Measurements from ENCODE around the gene LASP1NB.

The LASP1NB gene

DNA sequence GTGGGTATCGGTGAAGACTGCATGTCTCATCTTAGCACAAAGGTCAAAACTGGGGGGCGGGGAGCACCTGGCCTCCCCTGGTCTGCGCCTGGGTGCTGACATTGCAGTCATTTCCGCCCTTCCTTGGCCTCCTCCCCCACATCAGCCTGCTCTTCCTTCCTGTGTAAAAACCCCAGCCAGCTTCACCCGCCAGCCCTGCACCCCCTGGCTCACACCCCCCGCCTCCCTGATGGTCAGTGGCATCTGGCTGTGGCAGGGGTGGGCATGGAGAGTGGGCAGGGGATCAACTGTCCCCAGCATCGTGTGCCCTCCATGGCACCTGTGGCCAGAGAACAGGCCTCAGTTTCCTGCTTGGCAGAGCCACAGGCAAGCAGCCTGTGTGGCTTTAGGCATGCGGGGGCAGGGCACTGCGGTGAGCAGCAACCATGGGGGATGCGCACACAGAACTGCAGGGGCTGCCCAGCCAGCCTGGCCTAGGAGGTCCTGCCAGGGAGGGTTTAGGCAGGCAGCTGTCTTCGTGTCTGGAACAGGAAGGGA, 26.5 kb upstream of the LASP1NB start:
- no peak for DNase-seq (ENCODE audit: low read depth)
- H3K36me3 ChIP-seq (ENCODE audit: control insufficient read depth, insufficient read depth, low read length) = no peaks in the 10 kb centered on the region

GRCh38 chr17:38899421-38899820, 26.0 kb upstream of the LASP1NB start:
- DNase-seq (ENCODE audit: low read depth) = no peak
- no peak overlapping the region for H3K4me3 ChIP-seq (ENCODE audit: low read depth, low read length)
- H3K36me3 ChIP-seq (ENCODE audit: control insufficient read depth, insufficient read depth, low read length) = no peaks in the 10 kb centered on the region
- no peaks in the 10 kb centered on the region for H3K27me3 ChIP-seq (ENCODE audit: control insufficient read depth, insufficient read depth, low read length)
- TF ChIP-seq CTCF (IDR thresholded peaks at IDR 0.05; ENCODE audit: insufficient read depth, low read length, poor library complexity, severe bottlenecking) = no peak

More for the DNA sequence above, 26.5 kb upstream of the LASP1NB start:
- TF ChIP-seq CTCF (IDR thresholded peaks at IDR 0.05; ENCODE audit: insufficient read depth, low read length, poor library complexity, severe bottlenecking) = no peak
- Histone ChIP-seq H3K27me3 (ENCODE audit: control insufficient read depth, insufficient read depth, low read length) (no peaks in the 10 kb centered on the region), H3K4me3 (ENCODE audit: low read depth, low read length) (no peak overlapping the region)

DNA sequence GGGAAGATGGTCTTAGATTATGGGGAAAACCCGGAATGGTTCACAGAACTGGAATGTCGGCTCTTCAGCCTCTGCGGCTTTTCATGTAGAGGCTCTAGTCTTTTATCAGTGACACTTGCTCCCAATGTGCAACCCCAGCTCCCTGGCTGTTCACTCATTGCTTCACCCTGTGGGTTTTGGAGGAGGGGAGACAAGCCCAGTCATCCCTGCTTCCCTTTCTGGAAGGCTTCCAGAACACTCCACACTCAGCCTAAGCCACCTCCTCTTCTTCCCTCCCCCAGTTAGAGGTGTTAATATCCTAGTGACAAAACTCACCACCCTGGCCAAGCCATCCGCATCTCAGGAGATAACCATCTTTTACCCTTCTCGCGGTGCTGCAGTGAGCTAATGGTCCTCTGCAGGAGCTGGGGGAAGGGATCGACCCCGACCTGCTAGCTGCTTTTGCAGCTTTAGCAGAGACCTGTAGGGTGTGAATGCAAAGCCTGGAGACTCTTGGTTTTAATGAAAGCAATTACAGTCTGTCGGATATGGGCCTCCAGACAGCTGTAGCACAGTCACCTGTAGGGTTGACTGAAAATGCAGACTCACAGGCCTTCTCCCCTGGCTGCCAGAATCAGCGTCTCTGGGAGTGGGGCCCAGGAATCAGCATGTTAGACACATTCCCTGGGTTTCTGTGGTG, 24.3 kb upstream of the LASP1NB start:
- no peak for TF ChIP-seq CTCF (IDR thresholded peaks at IDR 0.05; ENCODE audit: insufficient read depth, low read length, poor library complexity, severe bottlenecking)
- no peaks in the 10 kb centered on the region for H3K36me3 ChIP-seq (ENCODE audit: control insufficient read depth, insufficient read depth, low read length)
- no peaks in the 10 kb centered on the region for H3K27me3 ChIP-seq (ENCODE audit: control insufficient read depth, insufficient read depth, low read length)
- H3K4me3 ChIP-seq (ENCODE audit: low read depth, low read length) = no peak overlapping the region
- DNase-seq (ENCODE audit: low read depth) = peak; percentile 96

DNA sequence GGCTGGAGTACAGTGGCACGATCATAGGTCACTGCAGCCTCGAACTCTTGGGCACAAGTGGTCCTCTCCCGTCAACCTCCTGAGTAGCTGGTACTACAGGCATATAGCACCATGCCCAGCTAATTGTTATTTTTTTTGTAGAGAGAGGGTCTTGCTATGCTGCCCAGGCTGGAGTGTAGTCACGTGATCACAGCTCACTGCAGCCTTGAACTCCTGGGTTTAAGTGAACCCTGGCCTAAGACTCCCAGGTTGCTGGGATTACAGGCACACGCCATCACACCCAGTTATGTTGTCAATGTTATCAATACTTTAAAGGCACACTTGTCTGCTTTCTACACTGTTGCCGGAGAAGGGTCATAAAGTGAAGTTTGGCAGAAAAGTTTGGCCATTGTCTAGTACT, 22.0 kb upstream of the LASP1NB start:
- no peak overlapping the region for H3K4me3 ChIP-seq (ENCODE audit: low read depth, low read length)
- DNase-seq (ENCODE audit: low read depth) = no peak
- no peak for TF ChIP-seq CTCF (IDR thresholded peaks at IDR 0.05; ENCODE audit: insufficient read depth, low read length, poor library complexity, severe bottlenecking)
- no peaks in the 10 kb centered on the region for H3K27me3 ChIP-seq (ENCODE audit: control insufficient read depth, insufficient read depth, low read length)
- H3K36me3 ChIP-seq (ENCODE audit: control insufficient read depth, insufficient read depth, low read length) = no peaks in the 10 kb centered on the region

DNA sequence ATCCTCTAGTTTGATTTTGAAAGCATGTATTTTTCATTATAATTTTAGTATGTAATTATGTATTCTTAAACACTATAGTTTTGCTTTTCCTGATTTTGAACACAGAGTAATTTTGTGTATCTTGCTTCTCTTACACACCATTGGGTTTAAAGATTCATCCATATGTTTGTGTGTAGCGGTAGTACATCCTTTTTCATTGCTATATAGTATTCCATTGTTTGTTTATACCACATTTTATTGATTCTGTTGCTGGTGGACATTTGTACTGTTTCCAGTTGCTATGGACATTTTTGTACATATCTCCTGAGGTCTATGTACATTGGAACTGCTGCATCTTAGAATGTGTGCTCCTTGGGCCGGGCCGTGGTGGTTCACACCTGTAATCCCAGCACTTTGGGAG, 20.5 kb upstream of the LASP1NB start:
- H3K4me3 ChIP-seq (ENCODE audit: low read depth, low read length) = no peak overlapping the region
- H3K36me3 ChIP-seq (ENCODE audit: control insufficient read depth, insufficient read depth, low read length) = no peaks in the 10 kb centered on the region
- DNase-seq (ENCODE audit: low read depth) = no peak
- TF ChIP-seq CTCF (IDR thresholded peaks at IDR 0.05; ENCODE audit: insufficient read depth, low read length, poor library complexity, severe bottlenecking) = no peak
- no peaks in the 10 kb centered on the region for H3K27me3 ChIP-seq (ENCODE audit: control insufficient read depth, insufficient read depth, low read length)

- no peak for TF ChIP-seq CTCF (IDR thresholded peaks at IDR 0.05; ENCODE audit: insufficient read depth, low read length, poor library complexity, severe bottlenecking)
- no peak for DNase-seq (ENCODE audit: low read depth)
- H3K4me3 ChIP-seq (ENCODE audit: low read depth, low read length) = no peak overlapping the region
- H3K27me3 ChIP-seq (ENCODE audit: control insufficient read depth, insufficient read depth, low read length) = no peaks in the 10 kb centered on the region
- no peaks in the 10 kb centered on the region for H3K36me3 ChIP-seq (ENCODE audit: control insufficient read depth, insufficient read depth, low read length)
Measured at GRCh38 chr17:38905375-38905774, 20.0 kb upstream of the LASP1NB start.
